ENCODE measurements around the gene MSRB1.

DNA sequence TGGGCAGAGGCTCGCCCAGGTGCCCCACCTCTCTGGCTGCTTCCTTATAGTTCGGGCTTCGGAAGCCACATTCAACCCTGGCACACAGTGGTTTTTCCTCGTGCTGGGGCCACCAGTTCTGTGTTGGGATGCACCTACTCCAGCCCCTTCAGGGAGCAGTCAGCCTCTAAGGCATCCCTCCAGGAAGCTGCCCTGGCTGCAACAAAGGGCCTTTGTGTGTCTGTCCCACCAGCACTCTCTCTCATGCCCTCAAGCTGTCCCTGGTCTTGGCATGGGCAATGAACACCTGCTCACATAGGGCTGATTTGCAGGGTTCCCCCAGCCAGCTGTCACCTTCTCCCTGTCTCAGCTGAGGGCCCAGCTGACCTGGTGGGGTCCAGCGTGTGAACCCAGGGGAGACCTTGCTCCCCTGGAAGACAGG lies 39.0 kb upstream of the MSRB1 start:
- TF ChIP-seq POLR2A (IDR thresholded peaks at IDR 0.05; ENCODE audit: low read length) = no peak
- no peak for TF ChIP-seq GATA1 (IDR thresholded peaks at IDR 0.05; ENCODE audit: low read depth, low read length)

Measured in erythroblast (primary cell).